Testis (tissue), 2 donors: ENCODE results near the gene MYBPH.

Experiments used
- POLR2A ChIP-seq: fragments of 450-650 bp; IDR thresholded peaks from one replicate; pipeline ENCODE4 v1.6.1; 2017; ENCODE audit warnings: antibody characterized with exemption, mild to moderate bottlenecking, moderate library complexity
- TF ChIP-seq, protein P1 (sequence below), 3 experiments: fragments of 450-650 bp in 2 of 3; fragments of 200-600 bp in 1 of 3; sonication (generic) in 1 of 3; IDR thresholded peaks; one replicate each; pipeline ENCODE4 v1.5.1; 2016 to 2019; ENCODE audit warnings: antibody characterized with exemption in 3 of 3, mild to moderate bottlenecking in 2 of 3, moderate library complexity in 1 of 3

DNA sequence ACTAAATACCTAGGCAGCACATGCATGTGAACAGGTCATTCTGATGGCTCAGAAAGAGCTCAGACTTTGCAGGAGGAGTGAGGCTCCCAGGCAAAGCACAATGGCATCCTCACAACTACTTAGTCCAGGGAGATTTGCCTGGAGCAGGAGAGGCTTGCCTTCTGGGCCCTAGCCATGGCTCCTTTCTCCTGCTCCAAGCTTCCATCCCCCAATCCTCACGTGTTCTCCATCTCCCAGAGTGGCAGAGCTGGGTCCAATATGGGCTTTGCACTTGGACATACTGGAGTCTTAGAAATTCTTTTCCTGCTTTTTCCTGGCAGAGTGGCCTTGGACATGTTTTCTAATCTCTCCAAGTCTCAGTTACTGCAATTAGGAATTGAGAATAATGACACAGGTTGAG is 15.8 kb downstream of the MYBPH start:
- no peak for TF ChIP-seq POLR2A
- TF ChIP-seq, protein P1, sequence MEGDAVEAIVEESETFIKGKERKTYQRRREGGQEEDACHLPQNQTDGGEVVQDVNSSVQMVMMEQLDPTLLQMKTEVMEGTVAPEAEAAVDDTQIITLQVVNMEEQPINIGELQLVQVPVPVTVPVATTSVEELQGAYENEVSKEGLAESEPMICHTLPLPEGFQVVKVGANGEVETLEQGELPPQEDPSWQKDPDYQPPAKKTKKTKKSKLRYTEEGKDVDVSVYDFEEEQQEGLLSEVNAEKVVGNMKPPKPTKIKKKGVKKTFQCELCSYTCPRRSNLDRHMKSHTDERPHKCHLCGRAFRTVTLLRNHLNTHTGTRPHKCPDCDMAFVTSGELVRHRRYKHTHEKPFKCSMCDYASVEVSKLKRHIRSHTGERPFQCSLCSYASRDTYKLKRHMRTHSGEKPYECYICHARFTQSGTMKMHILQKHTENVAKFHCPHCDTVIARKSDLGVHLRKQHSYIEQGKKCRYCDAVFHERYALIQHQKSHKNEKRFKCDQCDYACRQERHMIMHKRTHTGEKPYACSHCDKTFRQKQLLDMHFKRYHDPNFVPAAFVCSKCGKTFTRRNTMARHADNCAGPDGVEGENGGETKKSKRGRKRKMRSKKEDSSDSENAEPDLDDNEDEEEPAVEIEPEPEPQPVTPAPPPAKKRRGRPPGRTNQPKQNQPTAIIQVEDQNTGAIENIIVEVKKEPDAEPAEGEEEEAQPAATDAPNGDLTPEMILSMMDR (IDR thresholded peaks at IDR 0.05), result no peak
